OCI-LY3 (cell line): ENCODE data around the gene GABRR1.

ENCODE experiments used
- CTCF ChIP-seq: fragments of 200-600, 300-600 bp; sonication (generic); IDR thresholded peaks from 2 replicates; pipeline ENCODE4 v1.5.1; 2014; ENCODE audit warnings: antibody characterized with exemption, low read length, low read depth
- EZH2phosphoT487 ChIP-seq: fragments of 200-600 bp; shearing (Covaris generic); IDR thresholded peaks from 2 replicates; pipeline ENCODE4 v1.6.1; 2018; ENCODE audit warnings: antibody characterized with exemption, mixed run types, low read depth

DNA sequence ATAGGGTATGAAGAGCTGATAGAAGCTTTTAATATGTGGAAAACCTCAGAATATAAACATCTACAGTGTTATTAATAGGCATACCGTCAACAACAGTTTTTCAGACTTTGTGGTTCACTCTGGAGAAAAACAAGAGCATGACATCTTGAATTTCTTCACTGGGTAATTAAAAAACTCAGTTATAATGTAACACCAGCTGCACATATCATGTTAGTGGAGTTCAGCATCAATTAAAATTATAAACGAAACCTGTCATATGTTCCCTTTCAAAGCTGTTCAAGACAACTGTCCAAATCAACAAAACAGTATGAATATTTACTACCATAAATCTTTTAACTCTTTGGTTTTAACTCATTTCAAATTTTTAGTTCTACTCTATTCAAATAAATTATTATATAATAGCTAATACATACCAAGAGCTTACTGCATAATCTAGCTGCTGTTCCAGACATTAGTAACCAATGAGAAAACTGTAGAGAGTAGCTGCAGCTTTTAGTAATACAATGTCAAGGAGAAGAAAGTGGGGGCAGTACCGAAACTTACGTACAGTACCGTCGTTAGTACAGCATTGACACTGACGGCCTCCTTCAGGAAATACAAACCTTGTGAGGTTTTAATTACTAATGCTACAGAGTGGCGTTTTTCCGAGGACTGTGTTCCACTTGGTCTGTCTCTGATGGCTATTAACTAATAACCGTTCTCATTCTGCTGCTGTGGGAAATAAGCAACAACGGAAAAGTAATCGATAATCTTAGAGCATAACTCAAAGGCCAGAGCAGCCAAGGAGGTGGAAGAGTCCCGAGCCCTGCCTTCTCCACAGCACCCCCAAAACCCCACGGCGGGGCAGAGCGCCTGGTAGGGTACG is 71.8 kb downstream of the GABRR1 start:
- TF ChIP-seq CTCF (no peak), EZH2phosphoT487 (no peak)
